Measurements from ENCODE around the gene NFIA.

Gene NFIA

DNA sequence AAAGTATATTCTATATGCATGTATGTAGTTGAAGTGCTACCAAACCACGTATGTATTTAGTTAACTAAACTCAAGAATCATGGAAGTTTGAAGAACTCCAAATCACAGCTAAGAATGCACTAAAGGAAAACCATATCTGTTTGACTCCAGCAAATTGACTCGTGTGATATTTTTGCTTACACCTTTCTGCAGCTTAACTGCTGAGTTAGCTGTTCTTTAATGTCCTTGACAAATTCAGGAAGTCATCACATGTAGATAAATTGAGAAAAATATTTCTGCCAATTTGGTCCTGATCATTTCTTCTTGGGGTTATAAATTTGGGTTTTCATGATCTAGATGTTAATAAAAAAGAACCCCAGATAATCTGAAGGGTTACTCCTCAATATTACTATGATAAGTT, 83.0 kb downstream of the NFIA start:
- DNase-seq (ENCODE audit: low read depth in 1 of 2, low spot score in 1 of 2) = no peak
- no peak for TF ChIP-seq JUND (IDR thresholded peaks at IDR 0.05; ENCODE audit: low read depth)
- in situ Hi-C loops (cut with HindIII; ENCODE audit: low pct_unique_long_range_greater_than_20kb, low sequenced_read_pairs) = no loop called here

- in situ Hi-C loops (cut with HindIII; ENCODE audit: low pct_unique_long_range_greater_than_20kb, low sequenced_read_pairs) = no loop called here
- no peak for DNase-seq (ENCODE audit: low read depth in 1 of 2, low spot score in 1 of 2)
- TF ChIP-seq JUND (IDR thresholded peaks at IDR 0.05; ENCODE audit: low read depth) = no peak
Measured at GRCh38 chr1:61167309-61167708, 84.9 kb downstream of the NFIA start.

DNA sequence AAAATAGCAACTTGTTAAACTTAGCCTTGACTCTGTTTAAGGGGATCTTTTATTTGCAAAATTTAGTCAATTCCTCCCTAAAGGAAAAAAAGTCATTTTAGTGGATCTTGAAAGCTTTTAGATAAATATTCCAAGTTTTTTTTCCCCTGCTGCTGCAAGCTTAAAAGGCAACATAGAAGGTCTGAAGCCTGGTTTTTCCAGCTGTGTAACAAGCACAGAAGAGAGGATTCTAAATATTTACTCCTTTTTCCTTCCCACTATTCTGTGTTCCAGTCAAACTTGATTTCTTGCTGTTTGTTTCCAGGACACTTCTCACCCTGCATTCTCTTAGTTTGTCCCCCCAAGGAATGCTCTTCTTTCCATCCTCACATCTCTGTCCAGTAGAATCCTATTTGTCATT, 86.7 kb downstream of the NFIA start:
- in situ Hi-C loops (cut with HindIII; ENCODE audit: low pct_unique_long_range_greater_than_20kb, low sequenced_read_pairs) = no loop called here
- peak in 1 of 2 experiments; percentile 36 for DNase-seq (ENCODE audit: low read depth in 1 of 2, low spot score in 1 of 2)
- no peak for TF ChIP-seq JUND (IDR thresholded peaks at IDR 0.05; ENCODE audit: low read depth)

GRCh38 chr1:61169634-61170033, 87.3 kb downstream of the NFIA start:
- no peak for TF ChIP-seq JUND (IDR thresholded peaks at IDR 0.05; ENCODE audit: low read depth)
- in situ Hi-C loops (cut with HindIII; ENCODE audit: low pct_unique_long_range_greater_than_20kb, low sequenced_read_pairs) = no loop called here
- no peak for DNase-seq (ENCODE audit: low read depth in 1 of 2, low spot score in 1 of 2)

DNA sequence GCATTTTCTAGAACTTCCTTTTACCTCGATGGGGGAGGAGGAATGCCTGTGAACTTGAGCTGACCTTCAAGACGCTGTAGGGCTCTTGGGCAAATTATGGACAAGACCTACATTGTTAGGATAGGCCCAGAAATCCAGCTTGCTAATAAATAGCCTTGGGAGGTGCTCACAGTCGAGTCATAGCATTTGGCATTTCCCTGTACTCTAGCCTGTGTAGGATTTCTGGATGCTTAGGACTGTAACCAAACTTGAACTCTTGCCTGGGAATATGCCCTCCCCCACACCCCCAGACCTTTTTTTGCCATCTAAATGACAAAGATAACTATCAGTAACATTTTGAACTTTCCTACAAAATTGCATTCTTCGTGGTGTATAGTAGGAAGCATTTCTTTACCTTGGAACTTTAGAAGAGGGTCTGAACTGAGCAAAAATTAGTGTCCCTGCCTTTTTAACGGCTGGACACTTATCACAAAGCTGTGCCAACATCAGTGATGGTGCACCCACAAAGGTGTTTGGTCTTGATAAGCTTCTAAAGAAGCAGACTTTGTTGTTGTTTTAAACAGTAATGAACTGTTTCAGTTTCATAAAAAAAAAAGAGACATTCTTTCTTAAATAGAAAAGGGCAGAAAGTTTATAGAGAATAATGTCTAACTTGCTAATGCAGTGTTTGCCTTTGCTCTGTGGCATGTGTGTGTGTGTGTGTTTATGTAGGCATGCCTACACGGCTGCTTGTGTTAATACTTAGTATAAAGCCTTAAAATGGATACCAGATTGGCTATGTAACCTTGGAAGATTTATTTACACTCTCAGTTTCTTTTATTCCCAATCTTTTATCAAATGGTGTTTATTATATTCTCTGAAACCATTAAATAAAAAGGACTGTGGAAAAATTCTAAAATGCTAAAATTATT, 88.2 kb downstream of the NFIA start:
- TF ChIP-seq JUND (IDR thresholded peaks at IDR 0.05; ENCODE audit: low read depth) = no peak
- in situ Hi-C loops (cut with HindIII; ENCODE audit: low pct_unique_long_range_greater_than_20kb, low sequenced_read_pairs) = no loop called here
- DNase-seq (ENCODE audit: low read depth in 1 of 2, low spot score in 1 of 2) = peak in 1 of 2 experiments; percentile 53

GRCh38 chr1:61171346-61171745, 89.0 kb downstream of the NFIA start:
- no peak for TF ChIP-seq JUND (IDR thresholded peaks at IDR 0.05; ENCODE audit: low read depth)
- in situ Hi-C loops (cut with HindIII; ENCODE audit: low pct_unique_long_range_greater_than_20kb, low sequenced_read_pairs) = no loop called here
- DNase-seq (ENCODE audit: low read depth in 1 of 2, low spot score in 1 of 2) = no peak

- TF ChIP-seq JUND (IDR thresholded peaks at IDR 0.05; ENCODE audit: low read depth) = no peak
Measured at GRCh38 chr1:61171974-61172373, 89.6 kb downstream of the NFIA start.

DNA sequence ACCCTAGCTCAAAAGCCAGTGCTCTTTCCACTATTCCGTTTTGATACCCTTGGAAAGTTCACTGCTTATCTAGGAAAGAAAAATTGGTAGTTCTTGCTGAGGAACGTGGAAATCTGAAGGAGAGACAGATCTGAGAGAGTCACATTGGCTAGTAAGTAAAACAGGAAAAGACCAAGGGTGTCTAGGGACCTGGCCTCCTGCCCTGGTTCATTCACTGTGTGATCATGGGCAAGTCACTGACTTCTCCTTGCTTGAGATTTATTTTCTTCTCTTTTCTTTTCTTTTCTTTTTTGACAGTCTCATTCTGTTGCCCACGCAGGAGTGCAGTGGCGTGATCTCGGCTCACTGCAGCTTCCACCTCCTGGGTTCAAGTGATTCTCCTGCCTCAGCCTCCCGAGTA, 90.8 kb downstream of the NFIA start:
- TF ChIP-seq JUND (IDR thresholded peaks at IDR 0.05; ENCODE audit: low read depth) = no peak
- no peak for DNase-seq (ENCODE audit: low read depth in 1 of 2, low spot score in 1 of 2)
- in situ Hi-C loops (cut with HindIII; ENCODE audit: low pct_unique_long_range_greater_than_20kb, low sequenced_read_pairs) = no loop called here

More at GRCh38 chr1:61171974-61172373, 89.6 kb downstream of the NFIA start:
- in situ Hi-C loops (cut with HindIII; ENCODE audit: low pct_unique_long_range_greater_than_20kb, low sequenced_read_pairs) = no loop called here
- no peak for DNase-seq (ENCODE audit: low read depth in 1 of 2, low spot score in 1 of 2)

DNA sequence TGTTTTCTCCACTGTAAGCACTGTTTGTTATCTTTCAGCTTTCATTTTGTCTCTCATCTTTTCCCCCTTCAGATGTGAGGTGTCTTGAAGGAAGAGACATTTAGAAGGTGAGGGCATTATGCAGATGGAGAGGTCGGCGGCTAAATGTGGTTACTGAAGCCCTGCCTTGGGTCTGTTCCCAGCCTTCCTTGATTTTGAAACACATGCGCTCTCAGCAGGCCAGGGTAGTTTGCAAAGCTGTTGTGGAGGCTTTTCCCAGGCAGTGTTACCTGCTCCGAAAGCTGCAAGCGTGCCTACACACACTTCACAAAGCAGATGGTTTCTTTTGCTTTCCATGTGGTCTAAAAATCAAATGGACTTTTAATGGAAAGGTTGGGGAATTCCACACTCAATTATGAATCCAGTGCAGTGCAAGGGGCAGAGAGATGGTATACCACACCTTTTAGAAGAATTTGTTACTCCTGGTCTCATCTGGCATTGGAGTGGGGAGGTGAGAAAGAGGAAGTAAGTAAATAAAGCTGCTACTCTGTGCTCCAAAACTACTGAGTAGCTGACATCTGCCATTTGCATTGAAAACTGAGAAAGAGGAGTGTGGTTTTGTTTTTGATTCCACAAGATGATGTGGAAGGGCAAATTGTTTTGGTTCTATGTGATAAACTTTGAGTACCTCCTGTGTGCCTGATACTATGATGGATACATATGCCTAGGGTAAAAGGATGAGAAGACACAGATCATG, 91.9 kb downstream of the NFIA start:
- TF ChIP-seq JUND (IDR thresholded peaks at IDR 0.05; ENCODE audit: low read depth) = no peak
- no peak for DNase-seq (ENCODE audit: low read depth in 1 of 2, low spot score in 1 of 2)
- in situ Hi-C loops (cut with HindIII; ENCODE audit: low pct_unique_long_range_greater_than_20kb, low sequenced_read_pairs) = no loop called here

- in situ Hi-C loops (cut with HindIII; ENCODE audit: low pct_unique_long_range_greater_than_20kb, low sequenced_read_pairs) = no loop called here
- no peak for TF ChIP-seq JUND (IDR thresholded peaks at IDR 0.05; ENCODE audit: low read depth)
- no peak for DNase-seq (ENCODE audit: low read depth in 1 of 2, low spot score in 1 of 2)
Measured at GRCh38 chr1:61175976-61176375, 93.6 kb downstream of the NFIA start.

- DNase-seq (ENCODE audit: low read depth in 1 of 2, low spot score in 1 of 2) = no peak
- in situ Hi-C loops (cut with HindIII; ENCODE audit: low pct_unique_long_range_greater_than_20kb, low sequenced_read_pairs) = no loop called here
- no peak for TF ChIP-seq JUND (IDR thresholded peaks at IDR 0.05; ENCODE audit: low read depth)
Measured at GRCh38 chr1:61181067-61182038, 99.0 kb downstream of the NFIA start.

DNA sequence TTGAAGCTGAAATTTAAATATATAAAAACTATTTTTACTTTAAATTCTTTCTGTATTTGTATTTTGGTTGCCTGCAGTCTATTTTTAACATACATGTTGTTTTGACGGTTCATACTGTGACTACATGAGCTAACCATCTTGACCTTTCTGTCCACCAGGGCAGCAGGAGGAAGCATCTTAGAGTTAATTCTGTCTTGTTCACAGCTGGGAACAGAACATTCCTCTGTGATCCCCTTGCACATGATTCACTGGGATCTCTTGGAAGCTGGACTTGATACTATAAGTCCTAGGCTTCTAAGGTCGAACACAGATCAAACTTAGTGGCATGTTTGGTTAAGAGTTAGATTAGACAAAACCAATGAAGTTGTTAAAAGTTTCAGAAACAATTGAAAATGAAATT, 99.7 kb downstream of the NFIA start:
- DNase-seq (ENCODE audit: low read depth in 1 of 2, low spot score in 1 of 2) = no peak
- in situ Hi-C loops (cut with HindIII; ENCODE audit: low pct_unique_long_range_greater_than_20kb, low sequenced_read_pairs) = no loop called here

More for the DNA sequence above, 99.7 kb downstream of the NFIA start:
- TF ChIP-seq JUND (IDR thresholded peaks at IDR 0.05; ENCODE audit: low read depth) = no peak

Measured in T47D (cell line).